ENCODE data around the gene RAB22A.

- TF ChIP-seq, protein P1, sequence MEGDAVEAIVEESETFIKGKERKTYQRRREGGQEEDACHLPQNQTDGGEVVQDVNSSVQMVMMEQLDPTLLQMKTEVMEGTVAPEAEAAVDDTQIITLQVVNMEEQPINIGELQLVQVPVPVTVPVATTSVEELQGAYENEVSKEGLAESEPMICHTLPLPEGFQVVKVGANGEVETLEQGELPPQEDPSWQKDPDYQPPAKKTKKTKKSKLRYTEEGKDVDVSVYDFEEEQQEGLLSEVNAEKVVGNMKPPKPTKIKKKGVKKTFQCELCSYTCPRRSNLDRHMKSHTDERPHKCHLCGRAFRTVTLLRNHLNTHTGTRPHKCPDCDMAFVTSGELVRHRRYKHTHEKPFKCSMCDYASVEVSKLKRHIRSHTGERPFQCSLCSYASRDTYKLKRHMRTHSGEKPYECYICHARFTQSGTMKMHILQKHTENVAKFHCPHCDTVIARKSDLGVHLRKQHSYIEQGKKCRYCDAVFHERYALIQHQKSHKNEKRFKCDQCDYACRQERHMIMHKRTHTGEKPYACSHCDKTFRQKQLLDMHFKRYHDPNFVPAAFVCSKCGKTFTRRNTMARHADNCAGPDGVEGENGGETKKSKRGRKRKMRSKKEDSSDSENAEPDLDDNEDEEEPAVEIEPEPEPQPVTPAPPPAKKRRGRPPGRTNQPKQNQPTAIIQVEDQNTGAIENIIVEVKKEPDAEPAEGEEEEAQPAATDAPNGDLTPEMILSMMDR (conservative IDR thresholded peaks at IDR 0.05; ENCODE audit: low read depth, low read length) = no peak
- TF ChIP-seq MAFK (IDR thresholded peaks at IDR 0.05; ENCODE audit: low read depth, low read length) = no peak
- TF ChIP-seq RAD21 (IDR thresholded peaks at IDR 0.05; ENCODE audit: low read length) = no peak
- TF ChIP-seq SMC3 (IDR thresholded peaks at IDR 0.05; ENCODE audit: low read depth, low read length) = no peak
- no peak for TF ChIP-seq MAZ (IDR thresholded peaks at IDR 0.05; ENCODE audit: borderline replicate concordance, low read depth, low read length)
- TF ChIP-seq BHLHE40 (IDR thresholded peaks at IDR 0.05; ENCODE audit: low read depth, low read length) = no peak
- TF ChIP-seq, protein P2, sequence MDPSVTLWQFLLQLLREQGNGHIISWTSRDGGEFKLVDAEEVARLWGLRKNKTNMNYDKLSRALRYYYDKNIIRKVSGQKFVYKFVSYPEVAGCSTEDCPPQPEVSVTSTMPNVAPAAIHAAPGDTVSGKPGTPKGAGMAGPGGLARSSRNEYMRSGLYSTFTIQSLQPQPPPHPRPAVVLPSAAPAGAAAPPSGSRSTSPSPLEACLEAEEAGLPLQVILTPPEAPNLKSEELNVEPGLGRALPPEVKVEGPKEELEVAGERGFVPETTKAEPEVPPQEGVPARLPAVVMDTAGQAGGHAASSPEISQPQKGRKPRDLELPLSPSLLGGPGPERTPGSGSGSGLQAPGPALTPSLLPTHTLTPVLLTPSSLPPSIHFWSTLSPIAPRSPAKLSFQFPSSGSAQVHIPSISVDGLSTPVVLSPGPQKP (IDR thresholded peaks at IDR 0.05; ENCODE audit: borderline replicate concordance, low read depth, low read length) = no peak
- TF ChIP-seq POLR2A (IDR thresholded peaks at IDR 0.05; ENCODE audit: low read depth, low read length) = no peak
Observed at GRCh38 chr20:58405504-58406291, 96.2 kb downstream of the RAB22A start.

All from IMR-90 (cell line).